Smooth muscle cell (in vitro differentiated cells): Measurements from ENCODE around the gene GIMAP5. TPM values are rescaled to one million over a fixed set of nuclear protein-coding genes. Genes with fewer than 3 reads are reported as not detected.

ENCODE experiments used
- DNase-seq: peaks from one replicate; lab custom pipeline; 2025; ENCODE audit not compliant: unreplicated experiment; lab: John Stamatoyannopoulos, UW
- H2AFZ ChIP-seq: fragments of 200-600 bp; sonication (generic); 2 replicates; pipeline ENCODE4 v1.6.0; 2016; ENCODE audit warnings: antibody characterized with exemption, low read depth, mild to moderate bottlenecking
- H3F3A ChIP-seq: fragments of 200-600 bp; sonication (generic); 2 replicates; pipeline ENCODE4 v1.6.0; 2017; ENCODE audit warnings: antibody characterized with exemption, low read depth
- H3K27ac ChIP-seq: fragments of 200-600 bp; sonication (generic); 2 replicates; pipeline ENCODE4 v1.5.1; 2016; ENCODE audit warnings: low read depth, mild to moderate bottlenecking
- H3K27me3 ChIP-seq: fragments of 200-600 bp; sonication (generic); 2 replicates; pipeline ENCODE4 v1.6.1; 2016; ENCODE audit warnings: low read depth, mild to moderate bottlenecking
- H3K36me3 ChIP-seq: fragments of 200-600 bp; sonication (generic); 2 replicates; pipeline ENCODE4 v1.5.1; 2016; ENCODE audit warnings: low read depth
- H3K4me1 ChIP-seq: fragments of 200-600 bp; sonication (generic); 2 replicates; pipeline ENCODE4 v1.5.1; 2016; ENCODE audit warnings: low read depth
- H3K4me2 ChIP-seq: fragments of 200-600 bp; sonication (generic); 2 replicates; pipeline ENCODE4 v1.6.0; 2016; ENCODE audit warnings: mild to moderate bottlenecking
- H3K4me3 ChIP-seq: fragments of 200-600 bp; sonication (generic); 2 replicates; pipeline ENCODE4 v1.5.1; 2016; ENCODE audit warnings: mild to moderate bottlenecking
- H3K79me2 ChIP-seq: fragments of 200-600 bp; sonication (generic); 2 replicates; pipeline ENCODE4 v1.6.0; 2016; ENCODE audit warnings: low read depth, mild to moderate bottlenecking
- H3K9ac ChIP-seq: fragments of 200-600 bp; sonication (generic); 2 replicates; pipeline ENCODE4 v1.6.0; 2016; ENCODE audit warnings: low read depth
- H3K9me3 ChIP-seq: fragments of 200-600 bp; sonication (generic); replicated peaks from 2 replicates; pipeline ENCODE4 v1.5.1; 2016; ENCODE audit warnings: low read depth
- H4K20me1 ChIP-seq: fragments of 200-600 bp; sonication (generic); 2 replicates; pipeline ENCODE4 v1.6.0; 2016; ENCODE audit warnings: low read depth
- WGBS: methylation state at CpG from one replicate; pipeline ENCODE4 v1.1.7; 2016; ENCODE audit warnings: low lambda C conversion rate; 5-methylcytosine and 5-hydroxymethylcytosine counted together
- polyA plus RNA-seq: library from polyadenylated mRNA; unstranded; fragments of >200 nt; fragmentation: Nextera tagmentation; extraction: Ambion mirVana; gene quantifications from 2 replicates; pipeline ENCODE4 v1.2.1, GENCODE V29; 2016
- total RNA-seq: library from RNA; depleted of rRNA; stranded (reverse); fragments of >200 nt; gene quantifications from 2 replicates; pipeline ENCODE4 v1.2.3, GENCODE V29; 2014
- TF ChIP-seq, protein P1 (sequence below): fragments of 200-600 bp; sonication (generic); IDR thresholded peaks from 2 replicates; pipeline ENCODE4 v1.5.1; 2017; ENCODE audit warnings: borderline replicate concordance, mild to moderate bottlenecking, antibody characterized with exemption; ENCODE audit not compliant: insufficient read depth, poor library complexity, severe bottlenecking

The GIMAP5 gene
- total and polyA plus RNA-seq, 2 experiments from 2014 or later = not detected

DNA sequence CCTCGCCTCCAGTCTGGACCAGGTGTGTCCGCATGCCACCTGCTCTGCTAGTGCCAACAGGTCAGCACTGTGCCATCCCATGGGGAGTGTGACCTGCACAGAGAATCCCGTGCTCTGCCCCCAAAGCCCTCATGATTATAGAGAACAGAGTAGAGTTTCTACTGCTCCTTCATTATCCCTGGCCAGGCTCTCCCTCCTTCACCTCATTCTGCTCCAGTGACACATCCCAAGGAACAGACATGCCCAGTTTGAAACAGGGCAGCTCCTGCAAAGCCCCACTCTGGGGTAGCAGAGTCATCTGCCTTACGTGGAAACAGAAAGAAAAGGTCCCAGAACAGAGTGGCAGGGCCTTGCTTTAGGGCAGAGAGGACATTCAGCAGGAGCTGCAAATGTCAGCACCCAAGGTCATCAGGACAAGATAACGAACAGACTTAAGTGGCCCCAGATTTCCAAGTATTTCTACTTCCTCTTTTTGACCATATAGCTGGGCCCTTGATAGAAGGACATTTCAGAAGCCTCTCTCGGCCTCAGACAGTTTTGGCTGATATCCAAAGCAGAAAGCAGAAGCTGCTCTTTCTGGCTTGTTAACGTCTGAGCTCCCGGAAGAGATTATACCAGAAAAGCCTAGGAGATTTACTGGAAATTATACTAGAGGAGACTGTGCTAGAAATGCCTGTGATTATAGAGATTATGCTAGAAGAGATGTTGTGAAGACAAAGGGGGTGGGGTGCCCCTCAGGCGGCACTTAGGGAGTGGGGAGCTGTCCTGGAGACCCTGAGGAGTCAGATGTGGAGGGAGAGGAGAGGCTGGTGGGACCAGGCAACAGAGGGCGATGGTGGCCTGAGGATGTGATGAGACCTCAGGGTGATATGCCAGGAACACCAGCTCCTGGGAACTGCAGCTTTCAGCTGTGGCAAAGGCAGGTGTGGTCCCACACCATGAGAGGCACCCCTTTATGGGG, 50.4 kb downstream of the GIMAP5 start:
- Histone ChIP-seq H3K4me2 (peak overlapping the region; percentile 49), H3K9ac (peak overlapping the region; percentile 12), H3K79me2 (no peaks in the 10 kb centered on the region), H2AFZ (no peak overlapping the region), H3K4me3 (no peak overlapping the region), H3K9me3 (no peaks in the 10 kb centered on the region), H3K27ac (peak overlapping the region; percentile 75), H3K4me1 (peaks cover 13% of the 10 kb centered on the region), H4K20me1 (no peaks in the 10 kb centered on the region), H3F3A (no peaks in the 10 kb centered on the region), H3K36me3 (no peaks in the 10 kb centered on the region), H3K27me3 (no peaks in the 10 kb centered on the region)
- DNase-seq = no peak
- TF ChIP-seq, protein P1, sequence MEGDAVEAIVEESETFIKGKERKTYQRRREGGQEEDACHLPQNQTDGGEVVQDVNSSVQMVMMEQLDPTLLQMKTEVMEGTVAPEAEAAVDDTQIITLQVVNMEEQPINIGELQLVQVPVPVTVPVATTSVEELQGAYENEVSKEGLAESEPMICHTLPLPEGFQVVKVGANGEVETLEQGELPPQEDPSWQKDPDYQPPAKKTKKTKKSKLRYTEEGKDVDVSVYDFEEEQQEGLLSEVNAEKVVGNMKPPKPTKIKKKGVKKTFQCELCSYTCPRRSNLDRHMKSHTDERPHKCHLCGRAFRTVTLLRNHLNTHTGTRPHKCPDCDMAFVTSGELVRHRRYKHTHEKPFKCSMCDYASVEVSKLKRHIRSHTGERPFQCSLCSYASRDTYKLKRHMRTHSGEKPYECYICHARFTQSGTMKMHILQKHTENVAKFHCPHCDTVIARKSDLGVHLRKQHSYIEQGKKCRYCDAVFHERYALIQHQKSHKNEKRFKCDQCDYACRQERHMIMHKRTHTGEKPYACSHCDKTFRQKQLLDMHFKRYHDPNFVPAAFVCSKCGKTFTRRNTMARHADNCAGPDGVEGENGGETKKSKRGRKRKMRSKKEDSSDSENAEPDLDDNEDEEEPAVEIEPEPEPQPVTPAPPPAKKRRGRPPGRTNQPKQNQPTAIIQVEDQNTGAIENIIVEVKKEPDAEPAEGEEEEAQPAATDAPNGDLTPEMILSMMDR = no peak
- WGBS = 32% methylated on average over 10 of the region's 10 CpGs

DNA sequence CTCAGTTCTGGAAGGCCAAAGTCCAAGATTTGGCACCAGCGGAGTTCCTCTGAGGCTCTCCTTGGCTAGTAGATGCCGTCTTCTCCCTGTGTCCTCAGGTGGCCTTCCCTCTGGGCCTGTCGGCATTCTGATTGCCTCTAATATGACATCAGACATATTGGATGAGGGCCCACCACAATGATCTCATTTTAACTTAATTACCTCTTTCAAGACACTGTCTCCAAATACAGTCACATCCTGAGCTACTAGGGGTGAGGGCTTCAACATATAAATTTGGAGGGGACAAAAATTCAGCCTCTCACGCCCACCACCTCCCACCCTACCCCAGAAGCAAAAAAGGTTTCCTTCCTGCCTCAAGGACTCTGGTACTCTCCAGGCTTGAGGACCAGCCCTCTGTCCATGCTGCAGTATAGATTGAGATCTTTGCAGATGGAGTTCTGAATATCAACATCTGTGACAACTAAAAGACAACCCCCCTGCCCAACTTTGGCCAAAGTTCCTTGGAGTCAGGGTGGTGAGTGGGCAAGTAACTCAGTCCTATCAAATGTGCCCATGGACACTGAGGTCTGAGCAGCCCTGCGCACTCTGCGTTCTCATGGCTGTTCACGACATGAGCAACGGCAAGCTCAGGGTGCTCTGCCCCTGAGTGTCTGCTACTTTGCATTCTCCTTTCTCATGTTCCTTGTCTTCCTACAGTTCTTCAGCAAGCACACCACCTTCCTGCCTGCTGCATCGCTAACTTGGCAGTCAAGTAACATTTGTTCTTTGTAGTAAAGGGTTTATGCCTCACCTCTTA, 51.5 kb downstream of the GIMAP5 start:
- Histone ChIP-seq H3K4me3 (no peak overlapping the region), H3F3A (no peaks in the 10 kb centered on the region), H3K79me2 (no peaks in the 10 kb centered on the region), H3K9ac (no peak overlapping the region), H3K9me3 (no peaks in the 10 kb centered on the region), H3K4me1 (peaks cover 13% of the 10 kb centered on the region), H3K27me3 (no peaks in the 10 kb centered on the region), H3K27ac (peak overlapping the region; percentile 75), H2AFZ (no peak overlapping the region), H3K36me3 (no peaks in the 10 kb centered on the region), H3K4me2 (peak overlapping the region; percentile 49), H4K20me1 (no peaks in the 10 kb centered on the region)
- TF ChIP-seq, protein P1 = no peak
- no peak for DNase-seq
- WGBS = 91% methylated on average over 9 of the region's 9 CpGs

DNA sequence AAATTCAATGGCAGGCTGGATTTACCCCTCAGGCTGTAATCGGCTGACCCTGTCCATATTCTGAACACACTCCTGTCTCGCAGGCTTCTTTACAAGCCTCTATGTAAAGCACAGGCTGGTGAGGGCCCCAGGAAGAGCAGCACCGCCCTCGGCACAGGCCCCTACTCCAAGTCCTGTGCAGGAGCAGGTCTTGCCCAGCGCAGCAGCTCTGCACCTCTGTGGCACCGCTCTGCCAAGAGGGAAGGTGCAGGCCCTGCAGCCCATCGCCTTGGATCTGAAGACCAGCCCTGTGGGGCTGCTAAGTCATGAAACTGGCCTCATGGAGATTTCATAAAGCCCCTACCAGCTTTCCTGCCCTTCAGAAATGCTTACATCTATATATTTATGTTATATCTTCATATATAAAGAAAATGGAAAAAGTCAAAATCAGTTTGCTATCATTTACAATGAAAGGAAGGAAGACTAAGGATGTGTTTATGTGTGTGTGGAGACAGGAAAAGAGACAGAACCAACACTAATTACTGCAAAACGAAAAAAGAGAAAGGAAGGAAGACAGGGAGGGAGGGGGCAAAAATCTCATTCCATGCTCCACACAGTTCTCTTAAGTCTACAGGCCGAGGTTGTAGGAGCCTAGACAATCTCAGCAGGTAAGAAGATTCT, 53.3 kb downstream of the GIMAP5 start:
- Histone ChIP-seq H3K4me1 (peaks cover 3% of the 10 kb centered on the region), H3K79me2 (no peaks in the 10 kb centered on the region), H3K9ac (no peak overlapping the region), H3K9me3 (no peaks in the 10 kb centered on the region), H2AFZ (no peak overlapping the region), H4K20me1 (no peaks in the 10 kb centered on the region), H3K4me2 (no peak overlapping the region), H3K27ac (no peak overlapping the region), H3K4me3 (no peak overlapping the region), H3F3A (no peaks in the 10 kb centered on the region), H3K27me3 (peaks cover 6% of the 10 kb centered on the region), H3K36me3 (no peaks in the 10 kb centered on the region)
- no peak for DNase-seq
- WGBS = 82% methylated on average over 9 of the region's 9 CpGs
- TF ChIP-seq, protein P1 = no peak
